Sciatic nerve (tissue), 2 donors: ENCODE measurements around the gene EGFL6. TPM values are rescaled to one million over a fixed set of nuclear protein-coding genes. Genes with fewer than 3 reads are reported as not detected.
"Not testable (repeated sequence)": the region's sequence is repeated elsewhere in the genome, so short reads cannot be mapped to it uniquely, and the experiment has no call there.

Source experiments
- ATAC-seq: fragments of 200-7000 bp; cut with Tn5 transposase; one replicate; pipeline ENCODE4 v1.9.1; 2020; ENCODE audit warnings: mild to moderate bottlenecking, moderate library complexity
- DNase-seq: peaks from one replicate; pipeline ENCODE4 v3.0.0-alpha.2; 2020; ENCODE audit warnings: low spot score
- intact Hi-C: fragments of 100-400 bp; cut with DNase I; formaldehyde crosslinking; loops from one replicate; pipeline ENCODE4 v1.14.2; 2022
- total RNA-seq: library from RNA; stranded (reverse); fragmentation: NEBNext Ultra II Directional; extraction: Animal tissue kit (Norgen Biotek cat#: 25700); gene quantifications from one replicate; pipeline ENCODE4 v1.2.1, GENCODE V29; 2021
- donor health status: DM: no; HTN: no; CAD: no.
- donor health status: DM: no; HTN: no; CAD: no.

EGFL6 gene
- total RNA-seq, 1 donor from 2014 or later = 1.6 TPM

DNA sequence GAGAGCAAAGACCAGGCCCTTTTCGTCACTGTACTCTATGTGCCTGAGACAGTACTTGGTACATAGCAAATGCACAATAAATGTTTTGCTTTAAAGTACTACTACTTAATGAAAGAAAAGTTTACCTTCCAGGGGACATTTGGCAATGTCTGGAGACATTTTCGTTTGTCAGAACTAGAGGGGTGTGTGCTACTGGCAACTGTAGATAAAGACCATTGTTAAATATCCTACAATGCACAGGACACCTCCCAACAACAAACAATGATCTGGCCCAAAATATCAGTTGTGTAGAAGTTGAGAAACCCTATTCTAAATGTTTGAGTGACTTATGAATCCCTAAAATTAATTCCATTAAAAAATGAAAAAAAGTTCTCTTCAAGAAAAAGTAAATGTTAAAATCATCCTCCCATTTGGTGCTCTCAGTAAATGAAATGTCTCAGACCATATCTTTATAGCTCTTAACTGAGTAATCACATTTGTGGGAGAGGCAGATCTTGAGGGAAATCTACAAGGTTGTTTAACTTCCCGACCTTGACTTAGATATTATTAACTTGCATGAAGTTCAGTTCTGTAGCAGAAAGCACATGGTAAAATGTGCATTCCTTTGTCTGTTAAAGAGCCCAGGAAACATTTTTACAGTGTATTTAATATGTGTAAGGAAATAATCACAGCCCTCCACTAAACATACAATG, 18.5 kb downstream of the EGFL6 start:
- intact Hi-C loops = no loop called here
- no peak for ATAC-seq
- DNase-seq = no peak

DNA sequence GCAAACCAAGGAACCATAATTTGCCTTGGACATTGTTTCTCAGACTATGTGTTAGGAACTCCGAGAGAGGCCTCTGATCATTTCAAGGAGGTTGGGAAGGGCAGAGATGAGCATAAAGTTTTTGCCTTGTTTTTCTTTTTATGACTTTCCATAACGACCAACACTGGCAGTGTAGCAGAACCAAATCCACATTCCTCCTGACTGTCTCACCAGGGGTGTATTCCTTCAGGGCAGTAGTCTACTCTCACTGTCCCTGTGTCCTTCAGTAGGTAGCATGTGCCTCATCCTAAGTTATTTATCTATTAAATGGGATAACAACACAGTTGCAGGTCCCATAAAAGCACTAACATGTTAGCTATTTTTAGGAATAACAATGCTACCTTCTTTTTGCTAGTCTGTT, 20.8 kb downstream of the EGFL6 start:
- ATAC-seq (no peak), DNase-seq (no peak)
- intact Hi-C loops = no loop called here

DNA sequence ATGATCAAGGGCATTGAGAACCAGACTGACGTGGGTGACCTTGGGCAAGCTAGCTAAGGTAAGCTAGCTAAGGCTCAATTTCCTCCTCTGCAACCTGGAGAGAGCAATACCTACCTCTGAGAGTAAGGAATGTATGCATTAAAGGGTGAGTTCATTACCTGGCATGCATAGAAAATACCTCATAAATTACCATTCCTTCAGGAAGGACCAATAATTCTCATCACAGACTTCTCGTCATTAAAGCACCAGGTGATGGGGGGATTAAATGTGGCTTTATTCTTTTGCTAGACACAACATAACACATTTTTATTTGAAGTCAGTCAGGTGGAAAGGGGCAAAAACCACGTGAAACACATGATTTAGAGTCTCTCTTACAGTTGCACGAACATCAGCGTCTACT, 21.5 kb downstream of the EGFL6 start:
- no peak for ATAC-seq
- intact Hi-C loops = no loop called here
- no peak for DNase-seq

DNA sequence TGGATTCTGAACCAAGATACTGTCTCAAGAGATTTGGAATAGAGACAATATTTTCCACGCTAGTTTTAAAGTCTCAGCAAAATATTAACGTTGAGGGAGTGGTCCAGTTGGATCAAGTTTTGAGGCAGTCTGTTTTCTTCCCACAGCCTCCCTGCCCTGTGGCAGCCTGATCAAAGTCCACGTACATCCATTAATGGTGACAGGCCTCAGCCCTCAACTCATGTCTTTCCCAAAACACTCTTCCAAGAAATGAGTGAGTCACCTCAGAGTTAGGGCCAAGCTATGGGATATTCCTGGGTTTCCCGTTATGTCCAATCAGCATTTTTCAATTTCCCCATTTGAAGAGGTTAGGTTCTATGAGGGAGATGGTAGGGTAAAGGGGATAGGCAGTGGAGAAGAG, 28.5 kb downstream of the EGFL6 start:
- no peak for DNase-seq
- intact Hi-C loops = no loop called here
- ATAC-seq = no peak

- intact Hi-C loops = no loop called here
- no peak for DNase-seq
- ATAC-seq = no peak
Observed at GRCh38 chrX:13598877-13599276, 29.5 kb downstream of the EGFL6 start.

DNA sequence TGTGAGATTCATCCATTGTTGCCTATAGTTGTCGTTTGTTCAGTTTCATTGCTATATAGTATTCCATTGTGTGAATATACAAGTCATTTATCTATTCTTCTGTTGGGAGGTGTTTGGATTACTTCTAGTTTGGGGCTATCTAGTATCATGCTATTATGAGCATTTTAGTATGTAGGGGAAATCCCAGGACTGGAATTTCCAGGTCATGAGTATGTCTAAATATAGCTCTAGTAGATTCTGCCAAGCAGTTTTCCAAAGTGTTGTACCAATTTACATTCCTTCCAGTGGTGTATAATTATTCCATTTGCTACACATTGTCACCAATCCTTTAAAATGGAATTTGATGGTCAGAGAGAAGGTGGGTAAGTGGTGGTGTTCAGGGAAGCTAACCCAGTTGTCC, 30.1 kb downstream of the EGFL6 start:
- ATAC-seq (no peak), DNase-seq (no peak)
- intact Hi-C loops = no loop called here

DNA sequence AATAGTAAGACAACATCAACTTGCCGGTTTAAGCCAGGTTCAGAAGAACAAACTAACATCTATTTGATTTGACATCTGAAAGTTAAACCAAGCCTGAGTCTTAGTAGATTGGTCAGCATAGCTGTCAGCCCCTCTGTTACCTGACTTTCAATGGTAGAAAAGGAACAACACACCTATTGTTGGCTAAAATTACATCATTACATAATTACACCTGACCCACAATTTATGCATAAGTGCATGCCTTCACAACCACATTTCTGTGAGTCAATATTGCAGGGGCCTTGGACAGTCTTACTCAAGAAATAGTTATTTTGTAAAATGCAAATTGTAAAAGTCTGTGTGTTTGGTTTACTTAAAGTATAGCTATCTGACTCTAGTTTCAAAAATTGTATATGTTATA, 36.2 kb downstream of the EGFL6 start:
- ATAC-seq = no peak

DNA sequence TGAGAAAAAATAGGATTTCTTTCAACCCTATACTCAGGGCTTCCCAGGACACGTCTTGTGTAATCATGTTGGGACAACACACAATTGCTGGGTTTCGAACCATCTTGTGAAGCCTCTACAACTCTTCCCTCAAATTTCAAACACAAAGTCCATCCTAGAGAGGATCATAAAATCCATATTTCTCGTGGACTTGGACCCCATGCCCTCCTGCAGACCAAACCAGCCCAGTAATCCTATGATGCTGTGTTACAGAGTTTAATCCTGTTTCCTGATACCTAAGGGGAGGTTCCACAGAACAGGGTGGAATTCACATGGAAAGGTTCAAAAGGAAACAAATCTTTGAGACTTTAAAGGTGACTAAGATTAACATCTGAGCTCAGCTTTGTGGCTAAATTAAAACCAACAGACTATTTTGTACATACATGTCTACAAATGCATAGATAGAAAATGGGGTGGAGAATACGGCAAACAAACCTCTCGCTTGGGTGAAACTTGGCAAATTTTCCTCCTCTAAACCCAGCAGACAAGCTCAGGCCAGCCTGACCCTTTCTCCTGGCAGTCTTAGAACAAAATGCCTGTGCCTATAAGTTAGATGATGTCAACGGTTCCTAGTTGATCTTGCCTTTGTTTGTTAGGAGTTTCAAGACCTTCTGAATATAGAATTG, 38.1 kb downstream of the EGFL6 start:
- ATAC-seq (no peak), DNase-seq (no peak)
- intact Hi-C loops = no loop called here

More for the DNA sequence above, 36.2 kb downstream of the EGFL6 start:
- no peak for DNase-seq
- intact Hi-C loops = no loop called here

GRCh38 chrX:13607996-13608365, 38.6 kb downstream of the EGFL6 start:
- DNase-seq (no peak), ATAC-seq (no peak)
- intact Hi-C loops = no loop called here

- DNase-seq = no peak
- no peak for ATAC-seq
- intact Hi-C loops = no loop called here
Observed at GRCh38 chrX:13614154-13614553, 44.8 kb downstream of the EGFL6 start.

DNA sequence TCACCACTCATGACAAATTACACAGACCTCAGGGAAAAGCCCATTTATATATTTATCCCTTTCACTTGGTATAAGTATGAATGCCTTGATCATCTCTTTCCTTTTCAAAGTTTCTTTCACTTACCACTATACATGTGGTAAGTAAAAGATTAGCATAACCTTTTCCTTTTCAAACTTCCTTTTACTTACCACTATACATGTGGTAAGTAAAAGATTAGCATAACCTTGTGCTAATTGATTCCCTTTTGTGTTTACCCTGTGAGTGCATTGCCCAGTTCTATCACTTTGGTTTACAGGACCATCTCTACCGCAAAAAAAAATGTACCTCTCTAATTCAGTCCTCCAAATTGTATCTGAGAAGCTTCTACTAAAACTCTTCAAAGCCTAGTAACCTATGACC, 50.8 kb downstream of the EGFL6 start:
- DNase-seq (no peak), ATAC-seq (no peak)
- intact Hi-C loops = no loop called here

GRCh38 chrX:13622401-13622964, 53.1 kb downstream of the EGFL6 start:
- intact Hi-C loops = no loop called here
- no peak for ATAC-seq
- DNase-seq = no peak

DNA sequence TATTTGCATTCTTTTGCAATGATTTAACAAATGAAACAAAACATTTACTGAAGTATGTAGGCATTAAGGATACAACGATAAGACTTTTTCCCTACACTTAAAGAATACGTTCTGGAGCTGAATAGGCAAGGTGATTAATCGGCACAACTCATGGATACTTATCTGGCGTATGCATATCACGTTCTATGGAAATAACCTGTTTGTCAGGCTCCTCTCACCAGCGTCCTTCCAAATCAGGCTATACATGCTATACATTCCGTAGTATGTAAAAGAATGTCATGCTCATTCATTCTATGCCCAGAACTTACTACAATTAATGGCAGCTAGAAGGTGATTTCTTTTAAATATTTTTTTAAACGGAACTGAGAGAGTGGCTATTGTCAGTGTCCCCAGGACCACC, 57.9 kb downstream of the EGFL6 start:
- no peak for ATAC-seq
- intact Hi-C loops = no loop called here
- DNase-seq = no peak

DNA sequence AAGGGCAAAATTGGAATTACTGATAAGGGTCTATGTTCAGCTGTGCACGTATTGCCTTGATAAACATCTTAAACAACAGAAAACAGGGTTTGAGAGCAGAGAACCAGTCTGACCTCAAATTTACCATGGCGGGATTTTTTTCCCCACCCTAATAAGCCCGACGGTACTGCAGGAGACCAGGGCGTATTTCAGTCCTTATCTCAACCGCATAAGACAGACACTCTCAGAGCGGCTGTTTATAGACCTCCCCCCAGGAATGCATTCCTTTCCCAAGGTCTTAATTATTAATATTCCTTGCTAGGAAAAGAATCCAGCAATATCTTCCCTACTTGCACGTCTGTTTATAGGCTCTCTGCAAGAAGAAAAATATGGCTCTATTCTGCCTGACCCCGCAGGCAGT, 67.8 kb downstream of the EGFL6 start:
- DNase-seq, ATAC-seq, intact Hi-C loops: not testable (repeated sequence)

DNA sequence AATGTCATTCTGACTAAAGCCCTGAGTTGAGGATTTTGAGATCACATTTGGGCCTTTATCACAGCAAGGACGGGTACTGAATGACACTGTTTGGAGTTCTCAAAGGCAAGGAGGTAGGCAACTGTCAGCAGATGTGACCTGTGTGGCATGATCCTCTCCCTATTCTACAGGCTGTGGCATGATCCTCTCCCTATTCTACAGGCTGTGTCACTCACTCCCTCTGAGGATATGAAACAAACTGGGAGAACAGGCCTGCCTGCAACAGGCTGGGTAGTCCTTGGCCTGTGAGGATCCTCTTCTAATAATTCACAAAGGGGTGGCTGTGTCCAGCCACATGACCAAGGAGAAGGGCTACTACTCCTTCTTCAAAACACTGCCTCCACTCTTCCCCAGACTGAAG, 68.6 kb downstream of the EGFL6 start:
- no peak for ATAC-seq
- no peak for DNase-seq
- intact Hi-C loops = no loop called here

DNA sequence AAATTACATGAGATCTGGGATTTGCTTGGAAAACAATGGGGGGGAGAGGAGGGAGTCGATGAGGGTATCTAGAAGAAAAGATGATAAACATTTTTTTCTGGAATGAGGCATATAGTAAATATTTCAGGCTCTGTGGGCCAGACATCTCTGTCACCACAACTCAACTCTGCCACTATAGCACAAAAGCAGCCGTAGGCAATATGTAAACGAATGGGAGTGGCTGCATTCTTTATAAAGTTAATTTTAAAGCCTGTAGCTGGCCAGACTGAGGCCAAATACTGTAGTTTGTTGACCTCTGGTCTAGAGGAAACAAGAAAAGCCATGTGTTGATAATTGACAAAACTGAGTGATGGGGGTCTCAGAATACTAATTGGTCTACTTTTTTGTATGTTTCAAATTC, 69.4 kb downstream of the EGFL6 start:
- intact Hi-C loops = no loop called here
- no peak for DNase-seq
- ATAC-seq = no peak

- ATAC-seq, intact Hi-C loops, DNase-seq: not testable (repeated sequence)
Observed at GRCh38 chrX:13641684-13642083, 72.3 kb downstream of the EGFL6 start.

DNA sequence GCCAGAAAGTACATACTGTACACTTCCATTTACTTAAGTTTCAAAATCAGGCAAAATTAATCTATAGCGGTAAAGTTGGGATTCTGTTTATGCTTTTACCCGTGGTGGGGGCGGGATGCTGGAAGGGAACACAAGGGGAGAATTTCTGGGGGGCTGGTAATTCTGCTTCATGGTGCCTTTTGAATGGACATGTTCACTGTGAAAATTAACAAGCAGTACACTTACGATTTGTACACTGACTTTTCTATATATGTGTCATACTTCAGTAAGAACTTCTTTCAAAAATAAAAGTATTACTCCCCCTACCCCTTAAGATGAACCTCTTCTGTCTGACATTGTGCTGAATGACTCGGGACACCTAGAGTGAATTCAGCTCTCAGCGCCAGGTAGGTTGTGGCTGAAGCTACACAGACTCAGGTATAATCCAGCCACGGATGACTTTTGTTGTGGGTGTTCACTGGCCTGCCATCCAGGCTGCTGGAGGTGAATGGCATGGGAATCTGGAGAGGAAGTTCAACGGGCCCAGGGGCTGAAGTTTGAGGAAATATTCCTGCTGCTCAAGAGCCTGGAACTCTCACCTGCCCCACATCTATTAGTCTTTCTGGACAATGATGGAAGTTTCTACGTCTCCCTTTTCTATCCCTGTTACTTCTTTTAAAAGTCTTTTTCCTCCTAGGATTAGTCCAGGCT, 76.2 kb downstream of the EGFL6 start:
- intact Hi-C loops = no loop called here
- no peak for ATAC-seq
- no peak for DNase-seq

GRCh38 chrX:13646154-13646549, 76.8 kb downstream of the EGFL6 start:
- peak; percentile 78 for DNase-seq
- peak; percentile 74 for ATAC-seq
- intact Hi-C loops = no loop called here

DNA sequence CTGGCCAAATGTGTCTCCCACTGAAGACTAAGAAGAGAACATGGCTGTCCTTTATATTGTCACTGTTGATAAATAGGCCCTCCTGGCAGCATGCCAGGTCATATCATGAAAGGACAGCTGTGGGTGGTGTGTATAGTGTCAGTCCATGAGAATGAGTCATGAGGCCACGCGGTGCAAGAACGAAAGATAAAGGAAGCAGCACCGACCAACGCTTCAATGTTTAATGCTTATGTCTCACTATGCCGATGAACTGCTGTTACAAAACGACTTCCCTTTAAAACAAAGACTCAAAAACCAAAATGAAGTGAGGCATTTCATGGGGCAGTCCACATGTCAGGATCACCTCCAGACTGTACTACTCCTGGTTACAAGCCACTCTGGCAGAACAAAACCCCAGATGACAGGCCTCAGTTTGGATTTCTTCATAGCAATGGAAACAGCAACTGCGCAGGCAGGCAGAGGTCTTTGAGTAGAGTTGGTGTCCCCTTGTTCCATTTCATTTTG, 78.4 kb downstream of the EGFL6 start:
- ATAC-seq (no peak), DNase-seq (no peak)
- intact Hi-C loops = no loop called here
